Measurements from ENCODE around the gene GRB2.

DNA sequence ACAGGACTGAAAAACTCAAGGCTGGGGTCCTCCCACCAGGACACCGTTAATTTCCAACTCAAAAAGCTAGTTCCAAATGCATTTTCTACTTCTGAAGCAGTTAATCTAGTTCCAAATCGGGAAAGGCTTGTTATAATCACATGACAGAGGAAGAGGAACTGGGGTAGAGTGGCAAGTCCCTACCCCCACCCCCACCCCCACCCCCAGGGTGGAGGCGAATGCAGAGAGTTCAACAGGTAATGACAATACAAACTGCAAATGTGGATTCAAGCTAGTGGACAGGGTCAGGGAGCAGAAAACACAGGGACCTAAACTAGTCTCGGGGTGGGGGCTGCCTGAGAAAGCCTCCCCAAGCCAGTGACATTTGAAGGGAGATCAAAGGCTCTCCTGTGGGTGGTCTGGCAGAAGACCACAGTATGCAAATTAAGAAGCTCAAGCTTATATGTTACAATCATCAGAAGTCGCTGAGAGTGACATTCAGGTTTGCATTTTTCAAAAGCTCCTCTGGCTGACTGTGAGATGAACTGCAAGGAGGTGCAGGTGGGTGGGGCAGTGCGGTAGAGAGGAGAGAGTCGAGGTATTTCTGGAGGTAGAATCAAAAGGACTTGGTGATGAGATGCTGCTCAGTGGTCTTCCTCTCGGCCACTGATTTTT lies 59.8 kb downstream of the GRB2 start:
- TF ChIP-seq CTCF (IDR thresholded peaks at IDR 0.05) (no peak), POLR2A (IDR thresholded peaks at IDR 0.05) (no peak)

Data from lower leg skin (tissue), 3 donors.